ENCODE results near the gene UBE2D3. TPM values are rescaled to one million over a fixed set of nuclear protein-coding genes. Genes with fewer than 3 reads are reported as not detected.

UBE2D3 gene
- total RNA-seq, 1 donor from 2014 or later = 347 TPM

GRCh38 chr4:102860611-102861324, 33.4 kb upstream of the UBE2D3 start:
- no peak for TF ChIP-seq POLR2AphosphoS5 (IDR thresholded peaks at IDR 0.05; ENCODE audit: insufficient read depth in 1 of 2, low read depth in 1 of 2)
- no peak for TF ChIP-seq POLR2A (IDR thresholded peaks at IDR 0.05)
- no peak for TF ChIP-seq CTCF (IDR thresholded peaks at IDR 0.05)
- no peak for DNase-seq (ENCODE audit: extremely low spot score in 2 of 2)
- H3K27ac ChIP-seq = no peak overlapping the region
- H3K36me3 ChIP-seq = no peaks in the 10 kb centered on the region
- H3K4me3 ChIP-seq = no peak overlapping the region
- H3K4me1 ChIP-seq = no peaks in the 10 kb centered on the region
- intact Hi-C loops (cut with DNase I) = no loop called here
- H3K9me3 ChIP-seq = peaks cover 7% of the 10 kb centered on the region
- no peaks in the 10 kb centered on the region for H3K27me3 ChIP-seq

- H3K27ac ChIP-seq = no peak overlapping the region
- TF ChIP-seq CTCF (IDR thresholded peaks at IDR 0.05) (no peak), POLR2A (IDR thresholded peaks at IDR 0.05) (no peak), POLR2AphosphoS5 (IDR thresholded peaks at IDR 0.05; ENCODE audit: insufficient read depth in 1 of 2, low read depth in 1 of 2) (no peak)
- no peak overlapping the region for H3K4me3 ChIP-seq
- no peaks in the 10 kb centered on the region for H3K36me3 ChIP-seq
- DNase-seq (ENCODE audit: extremely low spot score in 2 of 2) = no peak
- intact Hi-C loops (cut with DNase I) = no loop called here
- peaks cover 7% of the 10 kb centered on the region for H3K9me3 ChIP-seq
- H3K27me3 ChIP-seq = no peaks in the 10 kb centered on the region
- no peaks in the 10 kb centered on the region for H3K4me1 ChIP-seq
Measured at GRCh38 chr4:102858828-102859464, 31.6 kb upstream of the UBE2D3 start.

- Histone ChIP-seq H3K9me3 (no peaks in the 10 kb centered on the region), H3K27me3 (no peaks in the 10 kb centered on the region)
- intact Hi-C loops (cut with DNase I) = no loop called here
Measured at GRCh38 chr4:102850370-102850769, 23.0 kb upstream of the UBE2D3 start.

GRCh38 chr4:102849579-102850104, 22.3 kb upstream of the UBE2D3 start:
- Histone ChIP-seq H3K4me1 (no peaks in the 10 kb centered on the region), H3K27me3 (no peaks in the 10 kb centered on the region), H3K27ac (no peak overlapping the region), H3K4me3 (no peak overlapping the region), H3K9me3 (no peaks in the 10 kb centered on the region), H3K36me3 (no peaks in the 10 kb centered on the region)
- TF ChIP-seq POLR2A (IDR thresholded peaks at IDR 0.05) (no peak), CTCF (IDR thresholded peaks at IDR 0.05) (no peak), POLR2AphosphoS5 (IDR thresholded peaks at IDR 0.05; ENCODE audit: insufficient read depth in 1 of 2, low read depth in 1 of 2) (no peak)
- intact Hi-C loops (cut with DNase I) = no loop called here
- no peak for DNase-seq (ENCODE audit: extremely low spot score in 2 of 2)

More at GRCh38 chr4:102850370-102850769, 23.0 kb upstream of the UBE2D3 start:
- no peak for DNase-seq (ENCODE audit: extremely low spot score in 2 of 2)
- no peak overlapping the region for H3K4me3 ChIP-seq
- no peak overlapping the region for H3K27ac ChIP-seq
- no peaks in the 10 kb centered on the region for H3K4me1 ChIP-seq
- no peaks in the 10 kb centered on the region for H3K36me3 ChIP-seq
- TF ChIP-seq CTCF (IDR thresholded peaks at IDR 0.05) (no peak), POLR2A (IDR thresholded peaks at IDR 0.05) (no peak), POLR2AphosphoS5 (IDR thresholded peaks at IDR 0.05; ENCODE audit: insufficient read depth in 1 of 2, low read depth in 1 of 2) (no peak)

GRCh38 chr4:102847687-102848086, 20.3 kb upstream of the UBE2D3 start:
- Histone ChIP-seq H3K9me3 (no peaks in the 10 kb centered on the region), H3K36me3 (no peaks in the 10 kb centered on the region), H3K27me3 (no peaks in the 10 kb centered on the region), H3K4me1 (no peaks in the 10 kb centered on the region), H3K27ac (no peak overlapping the region), H3K4me3 (no peak overlapping the region)
- TF ChIP-seq CTCF (IDR thresholded peaks at IDR 0.05) = no peak
- TF ChIP-seq POLR2AphosphoS5 (IDR thresholded peaks at IDR 0.05; ENCODE audit: insufficient read depth in 1 of 2, low read depth in 1 of 2) = no peak
- TF ChIP-seq POLR2A (IDR thresholded peaks at IDR 0.05) = no peak
- DNase-seq (ENCODE audit: extremely low spot score in 2 of 2) = no peak
- intact Hi-C loops (cut with DNase I) = no loop called here

Measured in vagina (tissue), 2 donors.